Upper lobe of left lung (tissue), 4 donors: Measurements from ENCODE around the gene CHST1.

ENCODE experiments used
- POLR2AphosphoS5 ChIP-seq, 2 donors: sonication (generic); formaldehyde crosslinking; IDR thresholded peaks; one replicate each; pipeline ENCODE4 v1.5.1; 2017; ENCODE audit warnings: antibody characterized with exemption in 2 of 2
- TF ChIP-seq, protein P1 (sequence below), 6 experiments: fragments of 450-650 bp in 4 of 6; fragments of 200-600 bp in 2 of 6; sonication (generic) in 2 of 6; IDR thresholded peaks; one replicate each; pipeline ENCODE4 v1.5.1; 2016 to 2019; ENCODE audit warnings: antibody characterized with exemption in 6 of 6

DNA sequence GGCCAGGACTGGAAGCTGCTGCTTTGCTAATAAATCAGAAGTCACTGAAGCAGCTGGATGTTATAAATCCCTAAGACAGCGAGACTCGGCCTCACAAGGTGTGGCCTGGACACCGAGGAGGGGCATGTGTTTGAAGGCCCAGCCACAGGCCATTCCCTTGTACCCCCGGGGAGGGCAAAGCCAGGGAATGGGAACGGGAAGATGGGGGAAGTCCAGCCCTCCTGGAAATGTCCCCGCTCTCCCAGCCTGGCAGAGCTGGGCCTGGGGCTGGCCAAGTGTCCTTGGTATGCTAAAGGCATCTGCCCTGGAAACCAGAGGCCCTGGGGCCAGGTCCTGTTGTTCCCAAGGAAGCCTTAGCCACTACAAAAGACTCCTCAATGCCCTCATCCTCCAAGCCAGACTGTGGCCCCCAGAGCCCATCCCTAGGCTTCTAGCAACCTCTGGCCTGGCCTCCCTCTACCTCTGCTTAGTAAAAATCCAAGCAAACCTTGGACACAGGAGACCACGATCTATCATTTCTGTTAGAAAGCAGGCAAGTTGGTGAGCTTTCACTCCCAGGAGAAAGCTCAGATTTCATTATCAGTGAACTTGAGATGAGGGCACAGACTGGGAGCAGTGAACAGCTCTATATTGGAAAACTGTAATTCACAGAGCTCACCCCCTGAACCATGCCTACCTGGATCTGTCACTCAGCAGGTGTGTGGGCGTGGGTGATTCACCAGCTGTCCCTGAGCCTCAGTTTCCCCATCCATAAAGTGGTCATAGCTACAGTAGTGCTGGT lies 11.0 kb downstream of the CHST1 start:
- TF ChIP-seq, protein P1, sequence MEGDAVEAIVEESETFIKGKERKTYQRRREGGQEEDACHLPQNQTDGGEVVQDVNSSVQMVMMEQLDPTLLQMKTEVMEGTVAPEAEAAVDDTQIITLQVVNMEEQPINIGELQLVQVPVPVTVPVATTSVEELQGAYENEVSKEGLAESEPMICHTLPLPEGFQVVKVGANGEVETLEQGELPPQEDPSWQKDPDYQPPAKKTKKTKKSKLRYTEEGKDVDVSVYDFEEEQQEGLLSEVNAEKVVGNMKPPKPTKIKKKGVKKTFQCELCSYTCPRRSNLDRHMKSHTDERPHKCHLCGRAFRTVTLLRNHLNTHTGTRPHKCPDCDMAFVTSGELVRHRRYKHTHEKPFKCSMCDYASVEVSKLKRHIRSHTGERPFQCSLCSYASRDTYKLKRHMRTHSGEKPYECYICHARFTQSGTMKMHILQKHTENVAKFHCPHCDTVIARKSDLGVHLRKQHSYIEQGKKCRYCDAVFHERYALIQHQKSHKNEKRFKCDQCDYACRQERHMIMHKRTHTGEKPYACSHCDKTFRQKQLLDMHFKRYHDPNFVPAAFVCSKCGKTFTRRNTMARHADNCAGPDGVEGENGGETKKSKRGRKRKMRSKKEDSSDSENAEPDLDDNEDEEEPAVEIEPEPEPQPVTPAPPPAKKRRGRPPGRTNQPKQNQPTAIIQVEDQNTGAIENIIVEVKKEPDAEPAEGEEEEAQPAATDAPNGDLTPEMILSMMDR (IDR thresholded peaks at IDR 0.05), result no peak
- no peak for TF ChIP-seq POLR2AphosphoS5 (IDR thresholded peaks at IDR 0.05)
